Measurements from ENCODE around the gene HEATR5B. TPM values are rescaled to one million over a fixed set of nuclear protein-coding genes. Genes with fewer than 3 reads are reported as not detected.

The HEATR5B gene
- total RNA-seq, 2 donors from 2014 or later, result 21.5 to 22.7 TPM

- no peaks in the 10 kb centered on the region for H3K36me3 ChIP-seq (ENCODE audit: control insufficient read depth, insufficient read depth, low read length)
- H3K4me1 ChIP-seq (ENCODE audit: control insufficient read depth, insufficient read depth, low read length), result no peaks in the 10 kb centered on the region
- no peaks in the 10 kb centered on the region for H3K9me3 ChIP-seq (ENCODE audit: control insufficient read depth, low read length)
- WGBS, 2 experiments (ENCODE audit: insufficient coverage in 1 of 2, insufficient read length in 1 of 2), result 72 to 85% methylated on average over 3 to 4 of the region's 5 CpGs
- H3K27me3 Mint-ChIP-seq (ENCODE audit: insufficient read depth), result no peaks in the 10 kb centered on the region
- no peaks in the 10 kb centered on the region for H3K9me3 Mint-ChIP-seq
- peak overlapping the region; percentile 96 for H3K4me3 ChIP-seq (ENCODE audit: low read length)
- H3K27me3 ChIP-seq (ENCODE audit: control insufficient read depth, insufficient read depth, low read length, poor library complexity, severe bottlenecking), result no peaks in the 10 kb centered on the region
- H3K4me3 Mint-ChIP-seq, result peak overlapping the region; percentile 94
- DNase-seq, result no peak
- no peak overlapping the region for H3K27ac ChIP-seq (ENCODE audit: low read depth, low read length)
- no peaks in the 10 kb centered on the region for H3K36me3 Mint-ChIP-seq (ENCODE audit: low read depth)
- H3K9ac ChIP-seq (ENCODE audit: extremely low read depth, low read length, poor library complexity, severe bottlenecking), result peak overlapping the region; percentile 57
- no peak for TF ChIP-seq CTCF (conservative IDR thresholded peaks at IDR 0.05)
- peak overlapping the region; percentile 1 for H3K27ac Mint-ChIP-seq
- H3K4me1 Mint-ChIP-seq, result peaks cover 63% of the 10 kb centered on the region
These were observed 119.6 kb downstream of the HEATR5B start for GRCh38 chr2:36964496-36965058.

GRCh38 chr2:36963734-36964133 is 120.4 kb downstream of the HEATR5B start:
- Histone ChIP-seq H3K27ac (ENCODE audit: low read depth, low read length) (no peak overlapping the region), H3K4me3 (ENCODE audit: low read length) (peak overlapping the region; percentile 96), H3K36me3 (ENCODE audit: control insufficient read depth, insufficient read depth, low read length) (peaks cover under 1% of the 10 kb centered on the region), H3K9me3 (ENCODE audit: control insufficient read depth, low read length) (no peaks in the 10 kb centered on the region), H3K9ac (ENCODE audit: extremely low read depth, low read length, poor library complexity, severe bottlenecking) (no peak overlapping the region), H3K27me3 (ENCODE audit: control insufficient read depth, insufficient read depth, low read length, poor library complexity, severe bottlenecking) (no peaks in the 10 kb centered on the region), H3K4me1 (ENCODE audit: control insufficient read depth, insufficient read depth, low read length) (no peaks in the 10 kb centered on the region)
- Mint-ChIP-seq H3K4me3 (peak overlapping the region; percentile 94), H3K27me3 (ENCODE audit: insufficient read depth) (no peaks in the 10 kb centered on the region), H3K36me3 (ENCODE audit: low read depth) (no peaks in the 10 kb centered on the region), H3K27ac (peak overlapping the region; percentile 52), H3K9me3 (no peaks in the 10 kb centered on the region), H3K4me1 (peaks cover 62% of the 10 kb centered on the region)
- no peak for TF ChIP-seq CTCF (conservative IDR thresholded peaks at IDR 0.05)
- DNase-seq, result no peak
- 90% methylated on average over 4 of the region's 4 CpGs; no CpG with 5 or more reads in 1 of the 2 experiments for whole genome bisulfite sequencing, 2 experiments (ENCODE audit: insufficient coverage in 1 of 2, insufficient read length in 1 of 2)

DNA sequence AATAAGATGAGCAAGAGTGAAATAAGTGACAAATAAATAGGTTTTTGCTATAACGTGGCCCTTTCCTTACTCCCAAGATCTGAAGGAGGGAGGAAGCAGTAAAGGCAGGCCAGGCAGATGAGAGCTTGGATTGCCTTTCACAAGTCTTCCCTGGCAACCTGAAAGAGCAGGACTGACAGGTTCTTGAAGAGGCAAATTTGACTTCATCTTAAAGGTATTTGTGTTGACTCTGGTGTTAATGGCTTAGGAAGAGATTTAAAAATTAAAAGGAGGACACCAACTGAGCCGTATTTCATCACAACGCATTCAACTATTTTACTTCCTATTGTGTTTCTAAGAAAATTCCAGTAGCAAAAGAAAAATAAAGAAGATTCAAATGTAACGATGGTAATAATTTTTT is 121.1 kb downstream of the HEATR5B start:
- peak overlapping the region; percentile 88 for H3K27ac Mint-ChIP-seq
- H3K27me3 Mint-ChIP-seq (ENCODE audit: insufficient read depth), result no peaks in the 10 kb centered on the region
- Histone ChIP-seq H3K9ac (ENCODE audit: extremely low read depth, low read length, poor library complexity, severe bottlenecking) (no peak overlapping the region), H3K27ac (ENCODE audit: low read depth, low read length) (no peak overlapping the region), H3K36me3 (ENCODE audit: control insufficient read depth, insufficient read depth, low read length) (peaks cover 4% of the 10 kb centered on the region), H3K4me1 (ENCODE audit: control insufficient read depth, insufficient read depth, low read length) (no peaks in the 10 kb centered on the region), H3K4me3 (ENCODE audit: low read length) (peak overlapping the region; percentile 96), H3K9me3 (ENCODE audit: control insufficient read depth, low read length) (no peaks in the 10 kb centered on the region), H3K27me3 (ENCODE audit: control insufficient read depth, insufficient read depth, low read length, poor library complexity, severe bottlenecking) (no peaks in the 10 kb centered on the region)
- H3K36me3 Mint-ChIP-seq (ENCODE audit: low read depth), result peaks cover 6% of the 10 kb centered on the region
- peak; percentile 72 for DNase-seq
- no peak for TF ChIP-seq CTCF (conservative IDR thresholded peaks at IDR 0.05)
- H3K4me1 Mint-ChIP-seq, result peaks cover 61% of the 10 kb centered on the region
- no peaks in the 10 kb centered on the region for H3K9me3 Mint-ChIP-seq
- H3K4me3 Mint-ChIP-seq, result peak overlapping the region; percentile 94
- 22 to 63% methylated on average over 1 of the region's 4 CpGs for WGBS, 2 experiments (ENCODE audit: insufficient coverage in 1 of 2, insufficient read length in 1 of 2)

Data from endodermal cell (in vitro differentiated cells).